Mucosa of descending colon (tissue), 3 donors: ENCODE data around the gene MRTFB. TPM values are rescaled to one million over a fixed set of nuclear protein-coding genes. Genes with fewer than 3 reads are reported as not detected.

ENCODE experiments used
- ATAC-seq: fragments of 200-7000 bp; cut with Tn5 transposase; one replicate; pipeline ENCODE4 v1.9.1; 2020; ENCODE audit warnings: mild to moderate bottlenecking, moderate library complexity
- DNase-seq, 3 donors: peaks; one replicate each; pipeline ENCODE4 v3.0.0-alpha.2; 2020
- H3K36me3 ChIP-seq: fragments of 200-600 bp; one replicate; pipeline ENCODE4 v1.8.0; 2021; ENCODE audit warnings: low read depth, mild to moderate bottlenecking
- H3K4me1 ChIP-seq: fragments of 200-600 bp; one replicate; pipeline ENCODE4 v1.8.0; 2021; ENCODE audit warnings: low read depth, mild to moderate bottlenecking
- H3K4me3 ChIP-seq: fragments of 200-600 bp; one replicate; pipeline ENCODE4 v1.8.0; 2021; ENCODE audit warnings: mild to moderate bottlenecking
- H3K9me3 ChIP-seq: fragments of 200-600 bp; one replicate; pipeline ENCODE4 v1.8.0; 2021; ENCODE audit warnings: mild to moderate bottlenecking
- intact Hi-C, 2 donors: fragments of 100-400 bp; cut with DNase I in 1 of 2; cut with micrococcal nuclease in 1 of 2; formaldehyde crosslinking; loops; one replicate each; pipeline versions ENCODE4 v1.11.0 to v1.11.1; 2022; cut with DNase I, micrococcal nuclease
- total RNA-seq, 3 donors: library from RNA; stranded (reverse); fragmentation: NEBNext Ultra II Directional in 2 of 3; extraction: Animal tissue kit (Norgen Biotek cat#: 25700) in 2 of 3; gene quantifications; one replicate each; pipeline versions ENCODE4 v1.2.1 to v1.2.4, GENCODE V29; 2021 to 2023
- TF ChIP-seq, protein P1 (sequence below): fragments of 200-600 bp; IDR thresholded peaks from one replicate; pipeline ENCODE4 v1.8.0; 2022; ENCODE audit warnings: antibody characterized with exemption, mild to moderate bottlenecking
- donor health status: DM: no; HTN: no; CAD: no; lungs with moderate emphysema.
- donor health status: DM: no; HTN: no; CAD: no.
- donor health status: DM: no; HTN: yes; CAD: no.

The MRTFB gene
- total RNA-seq, 3 donors from 2014 or later: 40.0 to 49.9 (median 40.0) TPM

GRCh38 chr16:14239791-14240190, 168.7 kb downstream of the MRTFB start:
- TF ChIP-seq, protein P1, sequence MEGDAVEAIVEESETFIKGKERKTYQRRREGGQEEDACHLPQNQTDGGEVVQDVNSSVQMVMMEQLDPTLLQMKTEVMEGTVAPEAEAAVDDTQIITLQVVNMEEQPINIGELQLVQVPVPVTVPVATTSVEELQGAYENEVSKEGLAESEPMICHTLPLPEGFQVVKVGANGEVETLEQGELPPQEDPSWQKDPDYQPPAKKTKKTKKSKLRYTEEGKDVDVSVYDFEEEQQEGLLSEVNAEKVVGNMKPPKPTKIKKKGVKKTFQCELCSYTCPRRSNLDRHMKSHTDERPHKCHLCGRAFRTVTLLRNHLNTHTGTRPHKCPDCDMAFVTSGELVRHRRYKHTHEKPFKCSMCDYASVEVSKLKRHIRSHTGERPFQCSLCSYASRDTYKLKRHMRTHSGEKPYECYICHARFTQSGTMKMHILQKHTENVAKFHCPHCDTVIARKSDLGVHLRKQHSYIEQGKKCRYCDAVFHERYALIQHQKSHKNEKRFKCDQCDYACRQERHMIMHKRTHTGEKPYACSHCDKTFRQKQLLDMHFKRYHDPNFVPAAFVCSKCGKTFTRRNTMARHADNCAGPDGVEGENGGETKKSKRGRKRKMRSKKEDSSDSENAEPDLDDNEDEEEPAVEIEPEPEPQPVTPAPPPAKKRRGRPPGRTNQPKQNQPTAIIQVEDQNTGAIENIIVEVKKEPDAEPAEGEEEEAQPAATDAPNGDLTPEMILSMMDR: no peak
- Histone ChIP-seq H3K4me3 (no peak overlapping the region), H3K9me3 (no peaks in the 10 kb centered on the region), H3K4me1 (no peaks in the 10 kb centered on the region), H3K36me3 (no peaks in the 10 kb centered on the region)
- ATAC-seq (no peak), DNase-seq (no peak)
- intact Hi-C loops: no loop called here

- Histone ChIP-seq H3K36me3 (no peaks in the 10 kb centered on the region), H3K4me3 (no peak overlapping the region), H3K9me3 (no peaks in the 10 kb centered on the region), H3K4me1 (no peaks in the 10 kb centered on the region)
- intact Hi-C loops: no loop called here
- TF ChIP-seq, protein P1: no peak
- no peak for DNase-seq
- no peak for ATAC-seq
Measured at GRCh38 chr16:14240219-14240843, 169.2 kb downstream of the MRTFB start.

GRCh38 chr16:14240964-14241363, 169.8 kb downstream of the MRTFB start:
- TF ChIP-seq, protein P1: no peak
- Histone ChIP-seq H3K4me1 (no peaks in the 10 kb centered on the region), H3K36me3 (no peaks in the 10 kb centered on the region), H3K4me3 (no peak overlapping the region), H3K9me3 (no peaks in the 10 kb centered on the region)
- intact Hi-C loops: no loop called here
- DNase-seq (no peak), ATAC-seq (no peak)

- Histone ChIP-seq H3K4me3 (no peak overlapping the region), H3K9me3 (no peaks in the 10 kb centered on the region), H3K36me3 (no peaks in the 10 kb centered on the region), H3K4me1 (no peaks in the 10 kb centered on the region)
- DNase-seq (no peak), ATAC-seq (no peak)
- TF ChIP-seq, protein P1: no peak
- intact Hi-C loops: no loop called here
Measured at GRCh38 chr16:14241631-14242030, 170.5 kb downstream of the MRTFB start.

DNA sequence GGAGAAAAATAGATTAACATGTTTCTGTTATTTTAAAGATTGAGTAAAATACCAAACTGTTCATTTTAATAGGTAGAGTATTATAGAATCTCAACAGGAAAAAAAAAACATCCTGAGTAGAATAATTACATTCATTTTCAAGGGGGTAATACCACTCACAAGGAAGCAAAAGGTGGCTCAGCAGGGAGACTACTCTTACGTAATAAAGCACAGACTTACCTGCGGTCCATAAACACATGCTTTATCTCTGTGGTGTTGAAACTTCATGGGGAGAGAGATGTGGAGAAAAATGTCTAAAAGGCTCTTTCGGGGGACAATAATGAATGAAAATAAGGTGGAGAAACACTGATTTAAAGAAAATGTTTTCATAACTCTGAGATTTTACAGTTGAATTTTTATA, 171.7 kb downstream of the MRTFB start:
- TF ChIP-seq, protein P1: no peak
- intact Hi-C loops: no loop called here
- Histone ChIP-seq H3K9me3 (no peaks in the 10 kb centered on the region), H3K4me1 (no peaks in the 10 kb centered on the region), H3K36me3 (no peaks in the 10 kb centered on the region), H3K4me3 (no peak overlapping the region)
- no peak for DNase-seq
- no peak for ATAC-seq
